K562 (cell line): ENCODE results near the gene ZDHHC5. TPM values are rescaled to one million over a fixed set of nuclear protein-coding genes. Genes with fewer than 3 reads are reported as not detected.

ENCODE experiments used
- ARID3A ChIP-seq: IDR thresholded peaks from 2 replicates; pipeline ENCODE4 v1.6.1; 2012; ENCODE audit warnings: low read depth, low read length, improper control_type of control experiment, borderline replicate concordance
- ARID3B ChIP-seq: fragments of 250-450 bp; sonication (Bioruptor Pico); IDR thresholded peaks from 2 replicates; pipeline ENCODE4 v1.4.0; 2020; ENCODE audit warnings: borderline replicate concordance
- ATF4 ChIP-seq: fragments of 450-650 bp; formaldehyde crosslinking; IDR thresholded peaks from 2 replicates; pipeline ENCODE4 v1.4.0; 2022; ENCODE audit warnings: mild to moderate bottlenecking, moderate library complexity
- HINFP ChIP-seq: fragments of 450-650 bp; conservative IDR thresholded peaks from 2 replicates; pipeline ENCODE4 v1.6.1; 2016; ENCODE audit warnings: missing genetic modification characterization, low read depth, mild to moderate bottlenecking, control low read depth, missing compliant biosample characterization
- LARP7 ChIP-seq: fragments of 450-650 bp; IDR thresholded peaks from 2 replicates; pipeline ENCODE4 v1.6.1; 2016
- NFIX ChIP-seq: fragments of 250-450 bp; sonication (Bioruptor Pico); IDR thresholded peaks from 2 replicates; pipeline ENCODE4 v1.4.0; 2020; ENCODE audit warnings: low read depth, mild to moderate bottlenecking, moderate library complexity
- RBM14 ChIP-seq: fragments of 200-400 bp; formaldehyde crosslinking; IDR thresholded peaks from 2 replicates; pipeline ENCODE4 v1.6.1; 2018; ENCODE audit warnings: low read depth, mild to moderate bottlenecking, low read length, moderate library complexity, borderline replicate concordance; ENCODE audit not compliant: insufficient read depth
- SMC3 ChIP-seq: conservative IDR thresholded peaks from 2 replicates; pipeline ENCODE4 v1.6.1; 2011; ENCODE audit warnings: low read depth, low read length, improper control_type of control experiment; ENCODE audit not compliant: insufficient read depth
- ZBTB12 ChIP-seq: fragments of 250-450 bp; sonication (Bioruptor Pico); IDR thresholded peaks from 2 replicates; pipeline ENCODE4 v1.4.0; 2020
- ZFPM2 ChIP-seq: fragments of 250-450 bp; sonication (Bioruptor Pico); IDR thresholded peaks from 2 replicates; pipeline ENCODE4 v1.5.1; 2022; ENCODE audit warnings: mild to moderate bottlenecking
- ZHX1 ChIP-seq: fragments of 150-350 bp; conservative IDR thresholded peaks from 2 replicates; pipeline ENCODE4 v1.6.1; 2014; ENCODE audit warnings: low read length
- ZNF57 ChIP-seq: fragments of 450-650 bp; formaldehyde crosslinking; IDR thresholded peaks from 2 replicates; pipeline ENCODE4 v1.4.0; 2020; ENCODE audit warnings: mild to moderate bottlenecking, moderate library complexity
- polyA plus RNA-seq, 8 experiments: library from polyadenylated mRNA; depleted of rRNA in 4 of 8; stranded (reverse) in 5 of 8; unstranded in 3 of 8; fragments of >200 nt; fragmentation: Nextera tagmentation in 2 of 8; fragmentation: Illumina TruSeq in 1 of 8; extraction: Ambion mirVana in 2 of 8; extraction: Trizol in 1 of 8; gene quantifications; 2 replicates each; pipeline versions ENCODE4 v1.2.1 to v1.2.3, GENCODE V29; 2011 to 2014; ENCODE audit warnings: inconsistent platforms in 1 of 8, missing spikeins in 1 of 8
- total RNA-seq, 7 experiments: library from RNA; depleted of rRNA in 6 of 7; stranded (reverse); fragments of >200 nt in 6 of 7; fragmentation: Illumina TruSeq in 2 of 7; extraction: Trizol in 2 of 7; gene quantifications; 2 replicates each; pipeline versions ENCODE4 v1.2.1 to v1.2.3, GENCODE V29; 2011 to 2021; ENCODE audit warnings: low replicate concordance in 1 of 7

Gene ZDHHC5
- total and polyA plus RNA-seq, 9 of the 15 experiments (the other 6 are each of a cell fraction or from before 2014, with no cell fraction given), result 3.8 to 64.2 (median 35.9) TPM

- TF ChIP-seq ATF4 (CRISPR knock-in tag) (no peak), ARID3B (peak; percentile 83; the same call in 1 of the 2 replicates), NFIX (CRISPR knock-in tag) (no peak), SMC3 (no peak), LARP7 (no peak), ZFPM2 (no peak), HINFP (no peak), ZHX1 (no peak), ARID3A (no peak), ZBTB12 (CRISPR knock-in tag) (peak; percentile 79), ZNF57 (CRISPR knock-in tag) (no peak), RBM14 (no peak)
These were observed 44.6 kb downstream of the ZDHHC5 start, which contains the start of gene TMX2 (continued) for GRCh38 chr11:57712256-57713150.
